G401 (cell line): Measurements from ENCODE around the gene FBXW4. TPM values are rescaled to one million over a fixed set of nuclear protein-coding genes. Genes with fewer than 3 reads are reported as not detected.

ENCODE experiments used
- DNase-seq: peaks from one replicate; pipeline ENCODE4 v3.0.0-alpha.2; 2015; ENCODE audit warnings: low spot score
- in situ Hi-C: cut with HindIII; loops from 2 replicates; pipeline ENCODE4 v1.10.0; 2016; ENCODE audit warnings: low sequenced_read_pairs, mixed read lengths
- total RNA-seq: library from RNA; depleted of rRNA; stranded (reverse); fragments of >200 nt; shearing (Covaris generic); gene quantifications from 2 replicates; pipeline ENCODE4 v1.2.3, GENCODE V29; 2014; rRNA removed

Gene FBXW4
- total RNA-seq, 1 experiment from 2014 or later, result 48.9 TPM

- in situ Hi-C loops, result no loop called here
Measured at GRCh38 chr10:101561068-101561915, 133.7 kb downstream of the FBXW4 start.

More at GRCh38 chr10:101561068-101561915, 133.7 kb downstream of the FBXW4 start:
- DNase-seq, result no peak

Other genes with a start within 250 kb of the FBXW4 start
- gene POLL, start 106.9 kb downstream of the FBXW4 start, total RNA-seq, result 87.8 and 94.8 TPM in 2 replicates
- 361 and 419 TPM in 2 replicates for gene DPCD, start 106.8 kb downstream of the FBXW4 start, total RNA-seq
- gene FGF8, start 80.9 kb upstream of the FBXW4 start, total RNA-seq, result 7.4 and 14.8 TPM in 2 replicates
- gene NPM3, start 88.3 kb upstream of the FBXW4 start, total RNA-seq, result 235 and 256 TPM in 2 replicates
- gene OGA, start 123.3 kb upstream of the FBXW4 start, total RNA-seq, result 56.1 and 67.4 TPM in 2 replicates
- not detected in 2 replicates for gene KCNIP2, start 148.6 kb upstream of the FBXW4 start, total RNA-seq